ENCODE data around the gene PIM1. TPM values are rescaled to one million over a fixed set of nuclear protein-coding genes. Genes with fewer than 3 reads are reported as not detected.

The PIM1 gene
- total RNA-seq, 2 experiments from 2014 or later = 175 to 183 TPM

- ATAC-seq (ENCODE audit: poor library complexity) (no peak), DNase-seq (no peak)
- H3K27ac Mint-ChIP-seq = no peak overlapping the region
- Histone ChIP-seq H3K36me3 (ENCODE audit: insufficient read depth, low read length) (no peaks in the 10 kb centered on the region), H3K4me1 (ENCODE audit: insufficient read depth, low read length) (peaks cover 8% of the 10 kb centered on the region), H3K27ac (ENCODE audit: low read depth in 1 of 2, low read length in 2 of 2) (no peak overlapping the region), H3K27me3 (ENCODE audit: control insufficient read depth in 1 of 2, insufficient read depth in 2 of 2, low read length in 2 of 2) (no peaks in the 10 kb centered on the region), H3K4me3 (ENCODE audit: low read length) (no peak overlapping the region), H3K9me3 (ENCODE audit: control insufficient read depth in 1 of 2, insufficient read depth in 1 of 2, low read length in 2 of 2) (no peaks in the 10 kb centered on the region)
- no peaks in the 10 kb centered on the region for H3K9me3 Mint-ChIP-seq
- ChIA-PET CTCF (interaction anchor here (0.7 kb wide), 1 partner anchor 254 kb away, joined by 3 read pairs; no protein-coding TSS in a partner anchor), POLR2A (no interaction called here)
- intact Hi-C loops (cut with DNase I, micrococcal nuclease) = no loop called here
- H3K36me3 Mint-ChIP-seq (ENCODE audit: low read depth) = no peaks in the 10 kb centered on the region
- peaks cover 11% of the 10 kb centered on the region for H3K4me1 Mint-ChIP-seq (ENCODE audit: low read depth)
- H3K4me3 Mint-ChIP-seq = no peak overlapping the region
- no peaks in the 10 kb centered on the region for H3K27me3 Mint-ChIP-seq
- TF ChIP-seq CTCF (IDR thresholded peaks at IDR 0.05) = no peak
These were observed 26.4 kb upstream of the PIM1 start for GRCh38 chr6:37143585-37143984.

- H3K4me3 Mint-ChIP-seq = no peak overlapping the region
- peaks cover 11% of the 10 kb centered on the region for H3K4me1 Mint-ChIP-seq (ENCODE audit: low read depth)
- Histone ChIP-seq H3K4me1 (ENCODE audit: insufficient read depth, low read length) (peaks cover 8% of the 10 kb centered on the region), H3K4me3 (ENCODE audit: low read length) (no peak overlapping the region), H3K27ac (ENCODE audit: low read depth in 1 of 2, low read length in 2 of 2) (no peak overlapping the region), H3K27me3 (ENCODE audit: control insufficient read depth in 1 of 2, insufficient read depth in 2 of 2, low read length in 2 of 2) (no peaks in the 10 kb centered on the region), H3K9me3 (ENCODE audit: control insufficient read depth in 1 of 2, insufficient read depth in 1 of 2, low read length in 2 of 2) (no peaks in the 10 kb centered on the region), H3K36me3 (ENCODE audit: insufficient read depth, low read length) (no peaks in the 10 kb centered on the region)
- H3K27me3 Mint-ChIP-seq = no peaks in the 10 kb centered on the region
- no peak overlapping the region for H3K27ac Mint-ChIP-seq
- POLR2A ChIA-PET = no interaction called here
- intact Hi-C loops (cut with DNase I, micrococcal nuclease) = loop anchor here in 1 of 2 experiments (5.0 kb wide), 1 partner anchor 63 kb away; no protein-coding TSS in a partner anchor
- TF ChIP-seq CTCF (IDR thresholded peaks at IDR 0.05) = no peak
- CTCF ChIA-PET = interaction anchor here (1.4 kb wide), 1 partner anchor 26 kb away, joined by 3 read pairs; no protein-coding TSS in a partner anchor
- ATAC-seq (ENCODE audit: poor library complexity) (no peak), DNase-seq (no peak)
- no peaks in the 10 kb centered on the region for H3K36me3 Mint-ChIP-seq (ENCODE audit: low read depth)
- H3K9me3 Mint-ChIP-seq = no peaks in the 10 kb centered on the region
These were observed 24.5 kb upstream of the PIM1 start for GRCh38 chr6:37145443-37145842.

DNA sequence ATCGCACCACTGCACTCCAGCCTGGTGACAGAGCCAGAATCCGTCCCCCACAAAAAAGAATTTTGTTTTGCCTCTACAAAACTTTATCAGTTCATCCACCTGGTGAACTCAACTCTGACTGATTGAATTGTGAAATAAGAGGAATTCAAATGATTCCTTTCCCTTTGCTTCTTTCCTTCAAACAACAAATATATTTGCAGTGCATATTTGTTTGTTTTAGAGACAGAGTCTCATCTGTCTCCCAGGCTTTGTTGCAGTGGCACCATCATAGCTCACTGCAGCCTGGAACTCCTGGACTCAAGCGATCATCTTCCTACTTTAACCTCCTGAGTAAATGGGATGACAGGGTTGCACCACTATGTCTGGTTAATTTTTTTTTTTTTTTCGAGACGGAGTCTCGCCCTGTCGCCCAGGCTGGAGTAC, 23.2 kb upstream of the PIM1 start:
- intact Hi-C loops (cut with DNase I, micrococcal nuclease) = loop anchor here in 1 of 2 experiments (5.0 kb wide), 1 partner anchor 64 kb away; no protein-coding TSS in a partner anchor
- no peak for ATAC-seq (ENCODE audit: poor library complexity)
- POLR2A ChIA-PET = interaction anchor here (0.7 kb wide), 1 partner anchor 1143 kb away, joined by 3 read pairs; no protein-coding TSS in a partner anchor

More for the DNA sequence above, 23.2 kb upstream of the PIM1 start:
- H3K4me1 Mint-ChIP-seq (ENCODE audit: low read depth) = peaks cover 3% of the 10 kb centered on the region
- Histone ChIP-seq H3K27me3 (ENCODE audit: control insufficient read depth in 1 of 2, insufficient read depth in 2 of 2, low read length in 2 of 2) (no peaks in the 10 kb centered on the region), H3K36me3 (ENCODE audit: insufficient read depth, low read length) (no peaks in the 10 kb centered on the region), H3K9me3 (ENCODE audit: control insufficient read depth in 1 of 2, insufficient read depth in 1 of 2, low read length in 2 of 2) (no peaks in the 10 kb centered on the region), H3K4me1 (ENCODE audit: insufficient read depth, low read length) (peaks cover 7% of the 10 kb centered on the region), H3K27ac (ENCODE audit: low read depth in 1 of 2, low read length in 2 of 2) (no peak overlapping the region), H3K4me3 (ENCODE audit: low read length) (no peak overlapping the region)
- no peak for TF ChIP-seq CTCF (IDR thresholded peaks at IDR 0.05)
- no peak for DNase-seq
- H3K9me3 Mint-ChIP-seq = no peaks in the 10 kb centered on the region
- H3K36me3 Mint-ChIP-seq (ENCODE audit: low read depth) = no peaks in the 10 kb centered on the region
- CTCF ChIA-PET = no interaction called here
- no peaks in the 10 kb centered on the region for H3K27me3 Mint-ChIP-seq
- no peak overlapping the region for H3K27ac Mint-ChIP-seq
- H3K4me3 Mint-ChIP-seq = no peak overlapping the region
